Activated CD8-positive, alpha-beta memory T cell treated with anti-CD3 and anti-CD28 coated beads for 4 hours (primary cell): ENCODE results near the gene MMAB.

Experiments used
- DNase-seq, 2 donors: peaks; one replicate each; pipeline ENCODE4 v3.0.0-alpha.2; 2020; ENCODE audit warnings: low read depth in 2 of 2

MMAB gene

DNA sequence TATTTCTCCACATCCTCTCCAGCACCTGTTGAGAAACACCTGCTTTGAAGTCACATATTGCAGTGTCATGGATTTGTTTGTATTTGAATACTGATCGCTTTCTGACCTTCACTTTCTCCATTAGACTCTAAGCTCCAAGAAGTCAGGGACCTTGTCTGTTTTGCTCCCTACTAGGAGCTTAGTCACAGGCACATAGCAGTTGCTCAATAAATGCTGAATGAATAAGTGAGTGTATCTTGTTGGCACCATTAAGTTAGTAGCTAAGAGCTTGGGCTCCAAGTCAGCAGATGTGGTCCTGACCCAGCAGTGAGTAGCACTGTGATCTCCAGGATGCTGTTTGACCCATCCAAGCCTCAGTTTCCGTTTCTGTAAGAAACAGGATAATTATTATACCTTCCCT, 10.4 kb upstream of the MMAB start:
- no peak for DNase-seq

- no peak for DNase-seq
Measured at GRCh38 chr12:109582636-109583035, 9.3 kb upstream of the MMAB start.

GRCh38 chr12:109581856-109582255, 8.6 kb upstream of the MMAB start:
- no peak for DNase-seq

DNA sequence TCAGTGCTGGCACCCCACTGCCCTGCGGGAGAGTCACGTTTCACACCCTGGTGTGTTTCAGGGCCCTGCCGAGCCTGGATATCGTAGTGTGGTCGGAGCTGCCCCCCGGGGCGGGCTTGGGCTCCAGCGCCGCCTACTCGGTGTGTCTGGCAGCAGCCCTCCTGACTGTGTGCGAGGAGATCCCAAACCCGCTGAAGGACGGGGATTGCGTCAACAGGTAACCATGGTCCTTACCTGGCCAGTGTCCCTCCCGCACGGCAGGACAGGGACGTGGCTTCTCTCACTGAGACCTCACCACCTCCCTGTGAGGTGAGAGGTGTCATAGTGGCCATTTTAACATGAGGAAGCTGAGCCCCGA, 8.0 kb upstream of the MMAB start:
- no peak for DNase-seq

GRCh38 chr12:109580684-109581333, 7.5 kb upstream of the MMAB start:
- DNase-seq = no peak

DNA sequence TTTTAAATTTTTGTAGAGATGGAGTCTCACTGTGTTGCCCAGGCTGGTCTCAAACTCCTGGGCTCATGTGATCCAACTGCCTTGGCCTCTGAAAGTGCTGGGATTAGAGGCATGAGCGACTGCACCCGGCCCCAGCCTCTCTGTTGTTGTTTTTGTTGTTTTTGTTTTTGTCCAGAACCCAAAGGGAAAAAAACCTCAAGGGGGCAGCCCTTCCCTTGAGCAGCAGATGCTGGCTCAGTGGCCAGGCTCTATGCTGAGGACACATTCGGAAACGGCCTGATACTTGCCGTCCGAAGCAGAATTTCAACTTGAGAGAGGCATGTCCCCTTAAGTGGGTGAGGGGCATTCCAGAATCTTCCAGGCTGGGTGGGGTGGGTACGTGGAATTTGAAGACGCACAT, 7.0 kb upstream of the MMAB start:
- DNase-seq = no peak

- no peak for DNase-seq
Measured at GRCh38 chr12:109579639-109580038, 6.3 kb upstream of the MMAB start.

DNA sequence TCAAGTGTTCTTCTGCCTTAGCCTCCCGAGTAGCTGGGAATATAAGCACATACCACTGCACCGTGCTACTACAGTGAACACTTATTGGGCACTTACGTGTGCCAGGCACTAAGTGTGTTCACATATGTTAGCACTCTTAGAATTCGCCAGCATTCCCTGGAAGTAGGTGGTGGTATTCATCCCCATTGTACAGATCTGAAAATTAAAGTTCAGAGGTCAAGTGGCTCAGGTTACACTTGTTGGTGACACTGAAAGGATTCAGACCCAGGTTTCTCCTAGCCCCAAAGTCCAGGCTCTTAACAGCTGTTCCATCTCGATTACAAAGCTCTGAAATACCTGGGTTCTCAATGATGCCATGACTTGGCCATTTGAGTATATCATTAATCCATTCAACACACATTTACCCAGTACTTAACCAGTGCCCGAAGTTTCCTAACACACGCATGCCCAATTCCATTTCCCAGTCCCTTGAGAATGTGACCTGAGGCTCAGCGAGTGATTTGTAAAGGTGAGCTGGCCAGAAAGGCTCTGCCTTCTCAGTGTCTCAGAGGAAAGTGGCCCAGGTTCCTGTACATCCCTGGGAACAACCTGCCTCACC, 5.1 kb upstream of the MMAB start:
- DNase-seq = no peak

DNA sequence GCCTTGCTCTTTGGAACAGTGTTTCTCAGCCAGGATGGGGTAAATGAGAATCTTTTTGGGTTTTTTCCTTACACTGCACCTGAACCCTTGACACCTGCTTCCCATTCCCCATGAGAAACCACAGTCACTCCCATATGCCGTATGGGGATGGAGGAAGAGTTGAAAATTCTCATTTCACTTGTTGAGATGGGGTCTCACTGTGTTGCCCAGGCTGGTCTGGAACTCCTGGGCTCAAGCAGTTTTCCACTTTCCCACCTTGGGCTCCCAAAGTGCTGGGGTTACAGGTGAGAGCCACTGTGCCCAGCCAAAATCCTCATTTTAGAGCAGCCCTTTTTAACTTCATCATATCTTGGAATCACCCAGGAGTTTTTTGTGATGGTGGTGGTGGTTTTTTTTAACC, 4.0 kb upstream of the MMAB start:
- no peak for DNase-seq

GRCh38 chr12:109575683-109576082, 2.4 kb upstream of the MMAB start:
- no peak for DNase-seq

GRCh38 chr12:109573914-109574244, 575 bp upstream of the MMAB start:
- DNase-seq = no peak

DNA sequence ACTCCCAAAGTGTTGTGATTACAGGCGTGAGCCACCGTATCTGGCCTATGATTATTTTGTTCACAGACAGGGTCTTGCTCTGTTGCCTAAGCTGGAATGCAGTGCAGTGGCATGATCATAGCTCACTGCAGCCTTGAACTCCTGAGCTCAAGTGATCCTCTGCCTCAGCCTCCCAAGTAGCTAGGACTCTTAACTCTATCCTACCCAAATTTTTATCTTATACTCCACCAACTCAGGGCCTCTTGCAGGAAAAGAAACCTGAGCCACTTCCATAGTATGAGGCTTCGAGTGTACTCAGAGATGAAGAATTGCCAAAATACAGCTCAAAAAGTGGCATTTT, 828 bp downstream of the MMAB start:
- DNase-seq = no peak

GRCh38 chr12:109571773-109572505, 1.4 kb downstream of the MMAB start:
- DNase-seq = no peak

- DNase-seq = no peak
Measured at GRCh38 chr12:109568486-109568885, 4.8 kb downstream of the MMAB start.

GRCh38 chr12:109567967-109568366, 5.3 kb downstream of the MMAB start:
- no peak for DNase-seq

DNA sequence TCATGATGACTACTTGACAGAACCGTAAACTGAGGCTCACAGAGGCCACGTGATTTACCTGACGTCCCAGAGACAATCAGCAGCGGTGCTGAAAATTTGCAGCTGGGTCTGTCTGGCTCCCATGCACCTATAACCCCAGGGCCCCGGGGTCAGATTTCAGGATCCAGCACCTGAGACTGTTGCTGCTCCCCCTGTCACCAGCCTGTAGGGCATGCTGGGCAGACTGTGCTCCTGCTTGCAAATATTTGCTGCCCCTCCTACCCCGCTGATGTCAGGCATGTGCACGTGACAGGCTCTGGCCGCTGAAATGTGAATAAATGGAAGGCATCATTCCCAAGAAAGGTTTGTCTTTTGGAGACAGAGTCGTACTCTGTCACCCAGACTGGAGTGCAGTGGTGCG, 6.0 kb downstream of the MMAB start:
- no peak for DNase-seq

GRCh38 chr12:109566424-109566823, 6.9 kb downstream of the MMAB start:
- no peak for DNase-seq

- no peak for DNase-seq
Measured at GRCh38 chr12:109563291-109564284, 9.7 kb downstream of the MMAB start.

GRCh38 chr12:109562871-109563270, 10.4 kb downstream of the MMAB start:
- no peak for DNase-seq

- no peak for DNase-seq
Measured at GRCh38 chr12:109561711-109562030, 11.6 kb downstream of the MMAB start.

DNA sequence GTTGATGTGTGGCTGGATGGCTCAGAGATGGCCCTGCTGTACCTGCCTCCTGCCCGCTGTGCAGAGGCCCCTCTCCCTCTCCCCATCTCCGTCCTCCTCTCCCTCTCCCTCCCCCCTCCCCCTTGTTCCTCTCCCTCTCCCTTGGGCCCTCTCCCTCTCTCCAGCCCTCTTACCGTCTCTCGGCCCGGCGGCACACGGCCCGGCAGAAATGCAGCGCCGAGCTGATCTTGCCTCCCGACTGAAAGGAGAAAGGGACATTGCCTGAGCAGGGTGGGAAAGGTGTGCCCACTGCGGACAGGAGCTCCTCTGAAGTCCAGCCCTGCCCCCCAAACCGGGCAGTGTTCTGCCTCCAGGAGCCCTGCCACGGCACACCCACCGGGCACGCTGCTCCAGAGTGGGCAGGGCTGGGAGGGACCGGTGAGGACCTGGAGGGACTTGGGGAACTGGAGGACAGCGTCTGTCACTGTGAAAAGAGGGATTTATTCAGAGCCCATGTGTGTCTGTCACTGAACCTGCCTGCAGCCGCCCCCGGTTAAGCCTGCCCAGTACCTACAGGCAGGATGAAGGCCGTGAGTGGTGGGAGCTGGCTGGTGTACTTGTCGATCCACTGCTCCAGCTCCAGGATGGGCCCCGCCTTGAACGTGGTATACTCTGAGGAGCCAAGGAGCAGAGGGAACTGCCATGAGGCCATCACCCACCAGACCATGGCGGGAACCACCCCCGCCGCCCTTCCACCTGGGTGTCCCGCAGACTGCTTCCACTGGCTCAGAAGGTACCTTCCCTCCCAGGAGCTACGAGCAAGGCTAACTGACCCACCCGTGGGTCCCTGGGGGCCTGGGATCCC, 12.2 kb downstream of the MMAB start:
- DNase-seq = no peak

DNA sequence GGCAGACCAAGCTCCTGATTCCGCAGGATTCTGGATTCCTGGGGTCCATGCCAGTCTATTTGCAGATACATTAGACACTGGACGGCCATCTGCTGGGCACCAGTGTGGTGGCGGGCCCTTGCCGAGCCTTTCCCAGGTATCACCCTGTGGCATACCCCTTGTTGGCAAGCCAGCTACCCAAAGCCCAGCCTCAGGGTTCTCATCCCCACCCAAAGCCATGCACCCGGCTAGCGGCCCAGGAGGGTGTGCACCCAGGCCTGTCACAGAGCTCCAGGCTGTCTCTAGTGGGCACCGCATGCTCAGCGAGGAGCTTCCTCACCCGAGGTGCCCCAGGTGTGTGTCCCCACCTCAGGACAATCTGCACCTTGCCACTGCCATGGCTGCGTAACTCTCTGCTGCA, 13.7 kb downstream of the MMAB start:
- DNase-seq = no peak
